A673 (cell line): ENCODE data around the gene IL12RB2. TPM values are rescaled to one million over a fixed set of nuclear protein-coding genes. Genes with fewer than 3 reads are reported as not detected.

ENCODE experiments used
- BruUV-seq: library from RNA; stranded (reverse); fragments of 400-500 nt; replicated peaks from 2 replicates; lab custom pipeline; 2021; lab: Mats Ljungman, UMichigan
- CTCF ChIA-PET: fragments of 300-600 bp; sonication (Branson Sonifier 250); formaldehyde crosslinking; loops from one replicate; lab custom pipeline; 2022; ENCODE audit warnings: antibody characterized with exemption; lab: Charles Lee
- POLR2A ChIA-PET: fragments of 300-600 bp; sonication (Branson Sonifier 250); formaldehyde crosslinking; loops from one replicate; lab custom pipeline; 2022; ENCODE audit warnings: antibody characterized with exemption; ENCODE audit not compliant: low non-redundant PET; lab: Charles Lee
- DNase-seq: peaks from one replicate; pipeline ENCODE4 v3.0.0-alpha.2; 2015; ENCODE audit warnings: low spot score
- H3K27ac ChIP-seq: fragments of 200-600 bp; sonication (generic); 2 replicates; pipeline ENCODE4 v1.5.1; 2016; ENCODE audit warnings: mixed run types, low read depth, mild to moderate bottlenecking, mixed read lengths, antibody characterized with exemption, low read length; ENCODE audit not compliant: poor library complexity, severe bottlenecking
- H3K27me3 ChIP-seq: fragments of 200-600 bp; sonication (generic); replicated peaks from 2 replicates; pipeline ENCODE4 v1.6.1; 2017; ENCODE audit warnings: mixed run types, low read depth, mild to moderate bottlenecking, mixed read lengths, antibody characterized with exemption, low read length; ENCODE audit not compliant: insufficient read depth, poor library complexity
- H3K36me3 ChIP-seq: fragments of 200-600 bp; sonication (generic); 2 replicates; pipeline ENCODE4 v1.6.1; 2016; ENCODE audit warnings: mixed run types, mild to moderate bottlenecking, mixed read lengths, antibody characterized with exemption, low read length; ENCODE audit not compliant: insufficient read depth, poor library complexity, severe bottlenecking
- H3K4me1 ChIP-seq: fragments of 200-600 bp; sonication (generic); 2 replicates; pipeline ENCODE4 v1.6.1; 2017; ENCODE audit warnings: mixed run types, mild to moderate bottlenecking, mixed read lengths, antibody characterized with exemption, low read length; ENCODE audit not compliant: insufficient read depth, poor library complexity, severe bottlenecking
- H3K4me3 ChIP-seq: fragments of 200-600 bp; sonication (generic); 2 replicates; pipeline ENCODE4 v1.5.1; 2016; ENCODE audit warnings: low read depth, mixed run types, mild to moderate bottlenecking, mixed read lengths, low read length; ENCODE audit not compliant: poor library complexity, severe bottlenecking
- H3K9me3 ChIP-seq: fragments of 200-600 bp; sonication (generic); 2 replicates; pipeline ENCODE4 v1.6.1; 2016; ENCODE audit warnings: mixed run types, low read depth, mild to moderate bottlenecking, mixed read lengths, antibody characterized with exemption, low read length; ENCODE audit not compliant: poor library complexity, severe bottlenecking
- CTCF ChIP-seq: fragments of 300-800, 200-600 bp; sonication (generic); conservative IDR thresholded peaks from 2 replicates; pipeline ENCODE4 v1.5.1; 2017; ENCODE audit warnings: low read depth, mild to moderate bottlenecking, antibody characterized with exemption, low read length, moderate library complexity, mixed read lengths
- EZH2 ChIP-seq: fragments of 200-600 bp; sonication (generic); IDR thresholded peaks from 2 replicates; pipeline ENCODE4 v1.6.1; 2017; ENCODE audit warnings: borderline replicate concordance, low read depth, mild to moderate bottlenecking, mixed read lengths, antibody characterized with exemption, low read length; ENCODE audit not compliant: poor library complexity, severe bottlenecking
- intact Hi-C: fragments of 100-400 bp; cut with micrococcal nuclease; formaldehyde crosslinking; loops from one replicate; pipeline ENCODE4 v1.10.0; 2022; ENCODE audit not compliant: unreplicated experiment
- total RNA-seq: library from RNA; stranded (reverse); gene quantifications from 2 replicates; pipeline ENCODE4 v1.2.3, GENCODE V29; 2021

The IL12RB2 gene
- total RNA-seq, 1 experiment from 2014 or later: 0.39 TPM

- H3K36me3 ChIP-seq: no peaks in the 10 kb centered on the region
- POLR2A ChIA-PET: no interaction called here
- BruUV-seq: no TSS peak
- CTCF ChIA-PET: no interaction called here
- H3K4me1 ChIP-seq: no peaks in the 10 kb centered on the region
- TF ChIP-seq CTCF: no peak
- TF ChIP-seq EZH2: no peak
- no peak overlapping the region for H3K4me3 ChIP-seq
- no peaks in the 10 kb centered on the region for H3K9me3 ChIP-seq
- DNase-seq: no peak
- H3K27ac ChIP-seq: no peak overlapping the region
- H3K27me3 ChIP-seq: no peaks in the 10 kb centered on the region
- intact Hi-C loops: no loop called here
These were observed 29.1 kb downstream of the IL12RB2 start for GRCh38 chr1:67336783-67337182.

GRCh38 chr1:67338642-67339041 lies 31.0 kb downstream of the IL12RB2 start:
- Histone ChIP-seq H3K27ac (no peak overlapping the region), H3K4me3 (no peak overlapping the region), H3K27me3 (no peaks in the 10 kb centered on the region), H3K4me1 (no peaks in the 10 kb centered on the region), H3K9me3 (no peaks in the 10 kb centered on the region), H3K36me3 (no peaks in the 10 kb centered on the region)
- no TSS peak for BruUV-seq
- ChIA-PET POLR2A (no interaction called here), CTCF (no interaction called here)
- intact Hi-C loops: no loop called here
- no peak for DNase-seq
- no peak for TF ChIP-seq EZH2
- TF ChIP-seq CTCF: no peak

- POLR2A ChIA-PET: no interaction called here
- TF ChIP-seq CTCF (no peak), EZH2 (no peak)
- CTCF ChIA-PET: no interaction called here
- H3K9me3 ChIP-seq: no peaks in the 10 kb centered on the region
- no TSS peak for BruUV-seq
- H3K27me3 ChIP-seq: no peaks in the 10 kb centered on the region
- no peak overlapping the region for H3K4me3 ChIP-seq
- no peak for DNase-seq
- H3K27ac ChIP-seq: no peak overlapping the region
- no peaks in the 10 kb centered on the region for H3K4me1 ChIP-seq
- intact Hi-C loops: no loop called here
- H3K36me3 ChIP-seq: no peaks in the 10 kb centered on the region
These were observed 32.1 kb downstream of the IL12RB2 start for GRCh38 chr1:67339623-67340343.
